Neural cell (in vitro differentiated cells): ENCODE results near the gene LTN1. TPM values are rescaled to one million over a fixed set of nuclear protein-coding genes. Genes with fewer than 3 reads are reported as not detected.

Experiments
- H2AFZ ChIP-seq: fragments of 200-600, 300-800 bp; sonication (generic), shearing (Covaris generic); 2 replicates; pipeline ENCODE4 v1.6.0; 2014; ENCODE audit warnings: low read depth, mild to moderate bottlenecking, antibody characterized with exemption, low read length, moderate library complexity
- H3F3A ChIP-seq: fragments of 200-600 bp; shearing (Covaris generic); 2 replicates; pipeline ENCODE4 v1.6.1; 2016; ENCODE audit warnings: mild to moderate bottlenecking, moderate library complexity, mixed read lengths, antibody characterized with exemption, low read length; ENCODE audit not compliant: insufficient read depth, poor library complexity, severe bottlenecking
- H3K27ac ChIP-seq: fragments of 200-600, 300-800 bp; sonication (generic), shearing (Covaris generic); 2 replicates; pipeline ENCODE4 v1.5.1; 2014; ENCODE audit warnings: mild to moderate bottlenecking, low read length, moderate library complexity
- H3K27me3 ChIP-seq: fragments of 300-800, 200-600 bp; sonication (generic), shearing (Covaris generic); 2 replicates; pipeline ENCODE4 v1.6.0; 2014; ENCODE audit warnings: mild to moderate bottlenecking, low read depth, low read length, moderate library complexity; ENCODE audit not compliant: insufficient read depth
- H3K36me3 ChIP-seq: fragments of 300-800, 200-600 bp; sonication (generic), shearing (Covaris generic); 2 replicates; pipeline ENCODE4 v1.5.1; 2014; ENCODE audit warnings: mild to moderate bottlenecking, antibody characterized with exemption, low read length, moderate library complexity; ENCODE audit not compliant: insufficient read depth
- H3K4me2 ChIP-seq: fragments of 300-800, 200-600 bp; sonication (generic), shearing (Covaris generic); 2 replicates; pipeline ENCODE4 v1.6.0; 2014; ENCODE audit warnings: mild to moderate bottlenecking, low read length
- H3K4me3 ChIP-seq: fragments of 300-800, 200-600 bp; sonication (generic), shearing (Covaris generic); 2 replicates; pipeline ENCODE4 v1.5.1; 2014; ENCODE audit warnings: mild to moderate bottlenecking, low read length, moderate library complexity
- H3K79me2 ChIP-seq: fragments of 200-600 bp; shearing (Covaris generic); replicated peaks from 2 replicates; pipeline ENCODE4 v1.6.0; 2014; ENCODE audit warnings: mild to moderate bottlenecking, low read length, moderate library complexity; ENCODE audit not compliant: insufficient read depth
- H3K9ac ChIP-seq: fragments of 300-800, 200-600 bp; sonication (generic), shearing (Covaris generic); 2 replicates; pipeline ENCODE4 v1.6.1; 2016; ENCODE audit warnings: mild to moderate bottlenecking, low read length, mixed read lengths
- H3K9me2 ChIP-seq: fragments of 200-600 bp; shearing (Covaris generic); 2 replicates; pipeline ENCODE4 v1.6.1; 2016; ENCODE audit warnings: mild to moderate bottlenecking, low read length, mixed read lengths; ENCODE audit not compliant: insufficient read depth
- H3K9me3 ChIP-seq: fragments of 200-600, 300-800 bp; sonication (generic), shearing (Covaris generic); 2 replicates; pipeline ENCODE4 v1.6.1; 2016; ENCODE audit warnings: mild to moderate bottlenecking, mixed run types, low read length, moderate library complexity, mixed read lengths
- H4K20me1 ChIP-seq: fragments of 200-600 bp; shearing (Covaris generic); 2 replicates; pipeline ENCODE4 v1.6.1; 2016; ENCODE audit warnings: mild to moderate bottlenecking, mixed run types; ENCODE audit not compliant: insufficient read depth
- CTCF ChIP-seq: fragments of 450-650 bp; IDR thresholded peaks from 2 replicates; pipeline ENCODE4 v1.5.1; 2014; ENCODE audit warnings: antibody characterized with exemption, mild to moderate bottlenecking, moderate library complexity; ENCODE audit not compliant: poor library complexity, severe bottlenecking
- EP300 ChIP-seq: fragments of 450-650 bp; conservative IDR thresholded peaks from 2 replicates; pipeline ENCODE4 v1.6.1; 2014; ENCODE audit warnings: antibody characterized with exemption, mild to moderate bottlenecking, moderate library complexity; ENCODE audit not compliant: poor library complexity, severe bottlenecking
- EZH2 ChIP-seq: fragments of 200-600, 300-800 bp; shearing (Covaris generic), sonication (generic); IDR thresholded peaks from 2 replicates; pipeline ENCODE4 v1.6.1; 2014; ENCODE audit warnings: antibody characterized with exemption, low read length, borderline replicate concordance, mild to moderate bottlenecking; ENCODE audit not compliant: insufficient read depth, poor library complexity, severe bottlenecking
- MXI1 ChIP-seq: fragments of 450-650 bp; conservative IDR thresholded peaks from 2 replicates; pipeline ENCODE4 v1.6.1; 2014; ENCODE audit warnings: antibody characterized with exemption, mild to moderate bottlenecking; ENCODE audit not compliant: poor library complexity, severe bottlenecking
- POLR2AphosphoS5 ChIP-seq: IDR thresholded peaks from 2 replicates; pipeline ENCODE4 v1.6.1; 2012
- RAD21 ChIP-seq: fragments of 450-650 bp; conservative IDR thresholded peaks from 2 replicates; pipeline ENCODE4 v1.6.1; 2014; ENCODE audit warnings: antibody characterized with exemption, mild to moderate bottlenecking, moderate library complexity
- REST ChIP-seq: IDR thresholded peaks from 2 replicates; pipeline ENCODE4 v1.6.1; 2012; ENCODE audit warnings: borderline replicate concordance
- SMC3 ChIP-seq: fragments of 450-650 bp; conservative IDR thresholded peaks from 2 replicates; pipeline ENCODE4 v1.6.1; 2014; ENCODE audit warnings: antibody characterized with exemption, mild to moderate bottlenecking, moderate library complexity; ENCODE audit not compliant: poor library complexity
- TAF1 ChIP-seq: IDR thresholded peaks from 2 replicates; pipeline ENCODE4 v1.6.1; 2012; ENCODE audit warnings: low read depth
- polyA plus RNA-seq: library from polyadenylated mRNA; depleted of rRNA; stranded (reverse); fragments of >200 nt; gene quantifications from 2 replicates; pipeline ENCODE4 v1.2.3, GENCODE V29; 2014

Gene LTN1
- polyA plus RNA-seq, 1 donor from 2014 or later = 62.1 TPM

- TF ChIP-seq POLR2AphosphoS5 (no peak), CTCF (no peak), TAF1 (no peak), SMC3 (no peak), RAD21 (no peak), REST (no peak), MXI1 (no peak), EZH2 (no peak), EP300 (no peak)
- Histone ChIP-seq H3K9me2 (no peaks in the 10 kb centered on the region), H2AFZ (no peak overlapping the region), H3K36me3 (peaks cover 4% of the 10 kb centered on the region), H3K79me2 (no peaks in the 10 kb centered on the region), H3F3A (no peaks in the 10 kb centered on the region), H3K27me3 (no peaks in the 10 kb centered on the region), H4K20me1 (no peaks in the 10 kb centered on the region), H3K9me3 (no peaks in the 10 kb centered on the region), H3K9ac (no peak overlapping the region), H3K4me2 (no peak overlapping the region), H3K4me3 (no peak overlapping the region), H3K27ac (no peak overlapping the region)
Measured at GRCh38 chr21:28959367-28960099, 33.1 kb downstream of the LTN1 start.

- Histone ChIP-seq H3K9me2 (no peaks in the 10 kb centered on the region), H2AFZ (no peak overlapping the region), H3K27ac (no peak overlapping the region), H3K4me2 (no peak overlapping the region), H3K9me3 (no peaks in the 10 kb centered on the region), H3K79me2 (no peaks in the 10 kb centered on the region), H3K27me3 (no peaks in the 10 kb centered on the region), H3K36me3 (peaks cover 10% of the 10 kb centered on the region), H3F3A (no peaks in the 10 kb centered on the region), H3K4me3 (no peak overlapping the region), H4K20me1 (no peaks in the 10 kb centered on the region), H3K9ac (no peak overlapping the region)
- TF ChIP-seq POLR2AphosphoS5 = no peak
- no peak for TF ChIP-seq SMC3
- no peak for TF ChIP-seq EP300
- TF ChIP-seq CTCF = no peak
- TF ChIP-seq EZH2 = no peak
- TF ChIP-seq MXI1 = no peak
- no peak for TF ChIP-seq RAD21
- no peak for TF ChIP-seq REST
- TF ChIP-seq TAF1 = no peak
Measured at GRCh38 chr21:28953247-28953646, 39.4 kb downstream of the LTN1 start.
